HG03135 (cell line): Measurements from ENCODE around the gene PARD3B.

Experiments used
- ATAC-seq: cut with Tn5 transposase; IDR thresholded peaks from one replicate; pipeline ENCODE4 v1.9.1; 2021; ENCODE audit warnings: mild to moderate bottlenecking, moderate library complexity; ENCODE audit not compliant: unreplicated experiment

Gene PARD3B

GRCh38 chr2:204581946-204582345, 36.7 kb downstream of the PARD3B start:
- no peak for ATAC-seq

GRCh38 chr2:204583773-204584172, 38.5 kb downstream of the PARD3B start:
- no peak for ATAC-seq

- no peak for ATAC-seq
These were observed 40.7 kb downstream of the PARD3B start for GRCh38 chr2:204585930-204586329.

- no peak for ATAC-seq
These were observed 41.3 kb downstream of the PARD3B start for GRCh38 chr2:204586444-204587180.

- no peak for ATAC-seq
These were observed 44.8 kb downstream of the PARD3B start for GRCh38 chr2:204590063-204590462.

- ATAC-seq, result no peak
These were observed 46.0 kb downstream of the PARD3B start for GRCh38 chr2:204591225-204591624.

GRCh38 chr2:204604061-204604460, 58.8 kb downstream of the PARD3B start:
- ATAC-seq, result no peak

GRCh38 chr2:204608237-204608939, 63.1 kb downstream of the PARD3B start:
- no peak for ATAC-seq

- ATAC-seq, result no peak
These were observed 65.8 kb downstream of the PARD3B start for GRCh38 chr2:204611017-204611631.

GRCh38 chr2:204611764-204612163, 66.5 kb downstream of the PARD3B start:
- ATAC-seq, result no peak

GRCh38 chr2:204613635-204614034, 68.4 kb downstream of the PARD3B start:
- no peak for ATAC-seq

- ATAC-seq, result no peak
These were observed 70.2 kb downstream of the PARD3B start for GRCh38 chr2:204615456-204615855.

- ATAC-seq, result no peak
These were observed 79.9 kb downstream of the PARD3B start for GRCh38 chr2:204625135-204625534.

GRCh38 chr2:204628926-204629712, 83.8 kb downstream of the PARD3B start:
- no peak for ATAC-seq

GRCh38 chr2:204632410-204632809, 87.1 kb downstream of the PARD3B start:
- ATAC-seq, result no peak

GRCh38 chr2:204634564-204634963, 89.3 kb downstream of the PARD3B start:
- no peak for ATAC-seq

GRCh38 chr2:204635478-204635877, 90.2 kb downstream of the PARD3B start:
- no peak for ATAC-seq

GRCh38 chr2:204638471-204639194, 93.4 kb downstream of the PARD3B start:
- ATAC-seq, result no peak

- no peak for ATAC-seq
These were observed 98.1 kb downstream of the PARD3B start for GRCh38 chr2:204643326-204643725.

- ATAC-seq, result no peak
These were observed 99.9 kb downstream of the PARD3B start for GRCh38 chr2:204645018-204645773.
